ENCODE data around the gene EMC9.

- TF ChIP-seq CTCF (IDR thresholded peaks at IDR 0.05): no peak
- TF ChIP-seq EP300 (IDR thresholded peaks at IDR 0.05): no peak
Measured at GRCh38 chr14:24143511-24143910, 2.1 kb upstream of the EMC9 start.
